HTERT RPE-1 (cell line): ENCODE measurements around the gene SAMHD1.
"Not testable (repeated sequence)": the region's sequence is repeated elsewhere in the genome, so short reads cannot be mapped to it uniquely, and the experiment has no call there.

Experiments
- in situ Hi-C: fragments of 300-500 bp; cut with MboI; formaldehyde crosslinking; loops from 4 replicates; pipeline ENCODE4 v1.14.3; 2020; ENCODE audit warnings: low sequenced_read_pairs

SAMHD1 gene

DNA sequence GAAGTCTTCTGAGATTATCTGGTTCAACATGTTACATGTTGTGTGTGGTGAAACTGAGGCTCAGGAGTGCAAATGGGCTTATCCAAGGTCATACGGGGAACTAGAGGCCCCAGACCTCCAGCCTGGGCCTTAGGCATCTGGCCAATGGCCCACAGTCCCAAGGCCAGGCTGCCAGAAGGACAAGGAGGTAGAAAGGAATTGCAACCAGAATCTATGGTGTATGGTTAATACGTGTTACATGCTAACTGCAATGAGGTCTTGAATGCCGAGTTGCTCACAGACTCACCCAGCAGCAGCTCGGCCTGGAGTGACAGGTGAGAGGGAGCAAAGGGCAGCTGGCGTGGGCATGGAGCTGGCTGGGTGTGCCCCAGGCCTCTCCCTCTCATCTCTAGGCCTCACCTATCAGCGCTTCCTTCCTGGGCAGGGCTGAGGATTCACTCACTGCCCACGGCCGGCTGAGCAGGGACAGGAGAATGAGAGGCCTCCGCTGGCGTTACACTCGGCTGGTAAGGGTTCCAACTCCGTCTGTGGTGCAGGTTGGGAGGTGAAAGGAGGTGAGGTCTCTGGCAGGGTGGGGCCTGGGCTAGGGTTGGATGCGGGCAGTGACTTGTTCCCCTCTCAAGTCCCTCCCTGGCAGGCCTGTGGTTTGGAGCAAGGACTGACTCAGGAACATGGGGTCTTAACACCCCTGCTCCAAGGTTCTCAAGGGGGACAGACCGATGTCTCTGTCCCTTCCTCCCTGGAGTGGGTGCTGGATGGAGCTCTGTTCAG, 75.6 kb downstream of the SAMHD1 start, which contains the start of gene TLDC2:
Gene TLDC2 (plus strand): TSS at position 437 of the 771 bp plus-strand sequence. CDS start 37 bp downstream, at position 474.
- in situ Hi-C loops, result no loop called here

DNA sequence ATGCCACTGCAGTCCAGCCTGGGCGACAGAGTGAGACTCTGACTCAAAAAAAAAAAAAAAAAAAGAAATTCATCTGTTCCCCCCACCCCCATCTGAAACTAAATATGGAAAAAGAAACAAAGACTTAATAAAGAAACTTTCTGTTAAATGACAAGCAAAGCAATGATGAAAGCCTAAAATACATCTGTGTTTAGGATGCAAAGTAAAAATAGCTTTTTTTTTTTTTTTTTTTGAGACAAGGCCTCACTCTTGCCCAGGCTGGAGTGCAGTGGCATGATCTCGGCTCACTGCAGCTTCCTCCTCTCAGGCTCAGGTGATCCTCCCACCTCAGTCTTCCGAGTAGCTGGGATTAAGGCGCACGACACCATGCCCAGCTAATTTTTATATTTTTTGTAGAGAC, 76.4 kb downstream of the SAMHD1 start:
- in situ Hi-C loops, result not testable (repeated sequence)

DNA sequence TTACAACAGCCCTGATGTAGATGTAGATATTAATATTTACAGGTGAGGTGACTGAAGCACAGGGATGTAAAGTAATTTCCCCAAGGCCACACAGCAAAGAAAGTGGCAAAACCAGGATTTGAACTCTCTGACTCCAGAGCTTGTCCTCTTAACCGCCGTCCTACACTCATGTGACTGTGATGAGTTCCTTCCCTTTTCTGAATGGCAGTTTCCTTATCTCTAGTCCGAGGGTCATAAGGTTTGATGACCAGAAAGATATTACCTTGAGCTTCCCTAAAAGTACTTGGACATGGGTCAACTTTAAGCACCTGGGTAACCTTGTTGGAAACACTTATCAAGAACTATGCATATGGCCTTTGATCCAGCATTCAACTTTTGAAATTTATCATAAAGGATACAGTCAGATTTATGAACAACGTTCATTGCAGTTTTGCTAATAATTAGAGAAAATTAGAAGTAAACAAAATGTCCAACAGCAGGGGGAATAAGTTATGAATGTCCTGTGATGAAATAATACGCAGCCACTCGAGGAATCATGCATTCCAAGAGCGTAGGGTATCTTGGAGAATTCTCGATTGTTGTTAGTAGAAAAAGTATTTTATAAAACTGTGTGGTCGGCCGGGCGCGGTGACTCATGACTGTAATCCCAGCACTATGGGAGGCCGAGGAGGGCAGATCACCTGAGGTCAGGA, 77.9 kb downstream of the SAMHD1 start:
- in situ Hi-C loops, result no loop called here

DNA sequence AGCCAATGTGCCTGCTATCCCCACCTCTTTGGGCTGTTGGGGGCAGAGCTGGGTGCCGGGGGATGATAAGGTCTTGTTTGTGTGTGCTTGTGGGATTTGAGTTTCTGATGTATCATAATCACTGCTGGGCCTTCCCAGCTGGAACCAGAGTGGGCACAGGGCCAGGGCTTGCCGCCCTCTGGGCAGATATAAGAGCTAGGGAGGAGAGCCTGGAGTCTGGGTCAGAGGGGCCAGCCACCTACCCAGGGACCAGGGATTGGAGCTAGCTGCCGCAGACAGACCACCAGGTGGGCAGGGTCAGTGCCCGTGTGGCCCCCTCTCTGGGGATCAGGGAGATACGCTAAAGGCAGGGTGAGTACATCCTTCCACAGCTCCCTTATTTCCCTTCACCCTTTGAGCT, 78.7 kb downstream of the SAMHD1 start:
- in situ Hi-C loops, result no loop called here

DNA sequence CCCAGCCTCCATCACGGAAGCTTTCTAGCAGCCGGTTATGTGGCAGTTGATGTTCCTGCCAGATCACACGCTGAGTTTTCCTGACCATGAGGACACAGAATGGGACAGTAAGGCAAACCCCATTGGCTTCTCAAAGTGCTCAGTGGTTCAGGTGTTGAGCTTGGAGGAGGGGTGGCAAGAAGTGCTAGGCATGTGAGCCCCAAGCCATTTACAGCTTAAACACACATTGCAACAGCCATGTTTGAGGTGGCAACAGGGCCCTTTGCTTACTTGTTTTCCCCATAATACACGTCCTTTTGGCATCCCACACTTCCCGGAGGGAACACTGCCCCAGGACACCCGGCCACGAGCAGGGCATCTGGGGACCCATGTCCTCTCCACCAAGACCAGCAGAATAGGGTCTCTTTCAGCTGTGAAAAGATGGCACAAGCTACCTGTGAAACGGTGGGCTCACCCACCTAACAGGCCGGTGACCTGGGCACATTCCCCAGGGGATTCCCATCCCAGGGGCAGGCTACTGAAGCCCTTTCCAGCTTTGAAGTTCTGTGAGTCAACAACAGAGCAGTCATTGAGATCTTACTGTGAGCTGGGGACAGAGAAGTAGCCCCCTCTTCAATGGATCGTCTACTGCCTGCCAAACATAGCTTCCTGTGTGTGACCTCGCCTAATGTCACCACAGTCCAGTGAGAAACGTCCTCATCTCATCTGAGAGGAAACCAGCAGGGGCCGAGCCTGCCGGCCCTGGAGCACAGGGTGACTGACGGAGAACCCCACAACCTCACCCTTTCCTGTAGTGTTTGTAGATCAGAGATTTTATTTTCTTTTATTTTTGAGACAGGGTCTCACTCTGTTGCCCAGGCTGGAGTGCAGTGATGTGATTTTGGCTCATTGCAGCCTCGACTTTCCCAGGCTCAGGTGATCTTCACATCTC, 79.6 kb downstream of the SAMHD1 start:
- in situ Hi-C loops, result no loop called here

DNA sequence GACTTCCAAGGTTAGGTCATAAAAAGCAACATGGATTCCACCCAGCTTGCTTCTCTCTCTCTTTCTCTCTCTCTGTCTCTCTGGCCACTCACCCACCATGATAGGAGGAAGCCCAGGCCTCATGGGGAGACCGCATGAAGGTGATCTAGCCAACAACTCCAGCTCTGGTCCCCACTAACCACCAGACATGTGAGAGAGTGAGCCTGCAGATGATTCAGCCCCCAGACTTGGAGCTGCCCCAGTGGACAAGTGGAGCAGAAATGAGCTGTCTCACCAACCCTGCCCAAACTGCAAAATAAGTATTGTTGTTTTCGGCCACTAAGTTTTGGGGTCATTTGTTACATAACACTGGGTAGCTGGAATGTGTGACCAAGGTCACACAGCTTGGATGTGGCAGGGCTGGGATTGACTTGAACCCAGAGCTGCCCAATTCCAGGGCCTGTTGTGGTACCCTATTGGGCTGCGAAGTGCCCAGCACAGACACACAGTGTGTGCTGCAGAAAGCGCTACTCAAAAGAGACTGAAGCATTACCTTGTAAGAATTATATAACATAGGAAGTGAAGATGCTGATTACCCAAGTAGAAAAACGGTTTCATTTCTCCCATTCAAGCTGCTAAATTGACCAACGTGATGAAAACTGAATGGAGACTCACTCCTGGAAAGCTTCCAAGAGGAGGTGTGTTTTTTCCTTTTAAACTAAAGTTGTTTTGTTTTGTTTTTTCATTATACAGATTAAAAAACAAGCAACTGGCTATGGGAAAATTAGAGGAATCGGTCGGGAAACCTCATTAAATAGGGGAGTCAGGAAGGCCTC, 84.6 kb downstream of the SAMHD1 start:
- in situ Hi-C loops, result no loop called here

DNA sequence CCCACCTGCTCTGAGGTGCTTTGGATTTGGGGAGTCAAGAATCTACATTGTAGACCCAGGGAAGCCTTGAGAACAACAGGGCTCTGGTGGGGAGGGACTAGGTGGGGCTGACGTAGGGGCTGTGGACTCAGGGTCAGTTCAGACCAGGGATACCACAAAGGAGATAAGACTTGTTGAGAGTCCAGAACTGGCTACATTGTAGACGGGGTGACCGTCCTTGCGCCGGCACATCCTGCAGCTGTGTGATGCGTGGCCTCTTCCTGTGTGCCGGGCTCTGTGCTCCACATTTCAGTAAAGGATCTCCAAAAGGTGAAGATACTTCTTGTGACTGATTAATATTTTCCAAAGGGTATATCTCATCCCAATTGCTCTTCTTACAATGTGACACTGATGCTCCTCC, 85.3 kb downstream of the SAMHD1 start:
- in situ Hi-C loops, result no loop called here

DNA sequence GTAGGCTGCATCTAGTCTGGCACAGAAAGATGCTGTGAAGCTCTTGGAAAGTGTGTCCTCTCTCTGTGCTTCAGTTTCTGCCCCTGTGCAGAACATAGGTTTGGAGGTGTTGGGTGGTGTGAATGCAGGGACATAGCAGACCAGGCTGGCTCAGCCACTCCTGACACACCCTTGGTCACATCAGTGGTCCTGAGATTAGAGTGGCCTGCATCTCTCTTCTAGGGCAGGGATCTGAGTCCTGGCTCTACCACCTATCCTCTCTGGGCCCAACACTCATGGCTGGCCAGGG, 85.7 kb downstream of the SAMHD1 start:
- in situ Hi-C loops, result no loop called here

DNA sequence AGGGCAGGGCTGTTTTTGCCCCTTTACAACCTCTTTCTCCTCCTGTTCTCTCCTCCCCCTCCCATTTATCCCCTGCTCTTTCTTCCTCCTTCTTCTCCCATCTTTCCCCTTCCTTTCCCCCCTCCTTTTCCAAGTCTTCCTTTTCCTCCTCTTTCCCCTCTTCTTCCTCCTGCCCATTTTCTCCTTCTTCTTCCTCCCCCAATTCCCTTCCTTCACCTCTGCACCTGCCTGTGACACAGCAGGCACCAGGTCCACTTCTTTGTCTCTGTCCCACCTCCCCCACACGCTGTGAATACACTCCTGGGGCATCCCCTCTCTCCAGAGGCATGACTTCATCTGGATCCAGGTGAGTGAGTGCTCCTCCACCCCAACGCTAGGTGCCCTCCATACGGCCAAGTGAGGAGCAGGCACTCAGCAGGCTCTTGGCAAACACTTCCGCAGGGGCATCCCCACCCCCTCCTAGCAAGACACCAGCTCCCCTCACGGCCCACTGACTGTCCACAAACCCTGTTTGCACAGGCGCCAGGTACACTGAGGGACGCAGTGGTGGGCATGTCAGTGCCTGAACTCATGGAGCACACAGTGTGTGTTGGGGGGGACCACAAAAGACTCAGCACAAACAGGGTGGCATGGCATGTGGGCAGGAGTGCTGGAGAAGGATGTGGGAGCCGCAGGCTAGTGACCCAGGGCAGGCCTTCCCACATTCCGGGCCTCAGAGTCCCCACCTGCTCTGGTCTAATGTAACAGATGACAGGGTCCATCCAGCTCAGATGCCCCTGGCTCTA, 86.2 kb downstream of the SAMHD1 start:
- in situ Hi-C loops, result no loop called here

DNA sequence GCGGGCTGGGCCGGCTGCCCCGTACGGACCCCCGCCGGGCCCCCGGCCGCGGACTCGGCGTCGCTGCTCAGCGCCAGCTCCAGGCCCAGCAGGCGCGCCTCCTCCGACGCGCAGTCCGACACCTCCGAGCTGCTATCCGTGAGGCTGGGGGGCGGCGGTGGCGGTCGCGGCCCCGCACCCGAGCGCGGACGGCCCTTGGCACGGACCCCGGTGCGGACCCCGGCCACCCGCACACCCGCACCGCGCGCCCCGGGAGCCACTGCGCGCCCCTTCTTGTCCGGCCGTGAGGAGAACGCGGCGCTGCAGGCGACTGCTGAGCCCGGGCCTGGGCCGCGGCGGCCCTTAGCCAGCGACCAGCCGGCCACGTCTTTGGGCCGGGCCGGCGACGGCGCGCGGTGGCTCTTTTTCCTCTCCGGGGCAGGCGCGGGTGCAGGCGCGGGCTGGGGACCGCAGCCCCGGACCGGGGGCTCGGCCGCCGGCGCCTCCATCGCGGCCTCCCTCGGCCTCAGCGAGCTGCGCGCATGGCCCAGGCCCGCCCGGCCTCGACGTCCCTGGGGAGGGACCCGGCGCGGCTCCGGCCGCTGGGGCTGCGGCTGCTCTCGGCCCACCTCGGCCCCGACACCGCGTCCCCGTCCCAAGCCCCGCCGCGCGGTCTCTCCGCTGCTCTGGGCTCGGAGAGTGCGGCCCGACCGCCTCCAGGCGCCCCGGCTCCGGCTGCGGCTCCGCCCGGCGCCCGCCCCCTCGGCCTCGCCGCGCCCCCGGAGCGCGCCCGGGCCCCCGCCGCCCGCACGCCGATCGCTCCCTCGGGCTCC, 88.4 kb downstream of the SAMHD1 start:
- in situ Hi-C loops, result no loop called here

DNA sequence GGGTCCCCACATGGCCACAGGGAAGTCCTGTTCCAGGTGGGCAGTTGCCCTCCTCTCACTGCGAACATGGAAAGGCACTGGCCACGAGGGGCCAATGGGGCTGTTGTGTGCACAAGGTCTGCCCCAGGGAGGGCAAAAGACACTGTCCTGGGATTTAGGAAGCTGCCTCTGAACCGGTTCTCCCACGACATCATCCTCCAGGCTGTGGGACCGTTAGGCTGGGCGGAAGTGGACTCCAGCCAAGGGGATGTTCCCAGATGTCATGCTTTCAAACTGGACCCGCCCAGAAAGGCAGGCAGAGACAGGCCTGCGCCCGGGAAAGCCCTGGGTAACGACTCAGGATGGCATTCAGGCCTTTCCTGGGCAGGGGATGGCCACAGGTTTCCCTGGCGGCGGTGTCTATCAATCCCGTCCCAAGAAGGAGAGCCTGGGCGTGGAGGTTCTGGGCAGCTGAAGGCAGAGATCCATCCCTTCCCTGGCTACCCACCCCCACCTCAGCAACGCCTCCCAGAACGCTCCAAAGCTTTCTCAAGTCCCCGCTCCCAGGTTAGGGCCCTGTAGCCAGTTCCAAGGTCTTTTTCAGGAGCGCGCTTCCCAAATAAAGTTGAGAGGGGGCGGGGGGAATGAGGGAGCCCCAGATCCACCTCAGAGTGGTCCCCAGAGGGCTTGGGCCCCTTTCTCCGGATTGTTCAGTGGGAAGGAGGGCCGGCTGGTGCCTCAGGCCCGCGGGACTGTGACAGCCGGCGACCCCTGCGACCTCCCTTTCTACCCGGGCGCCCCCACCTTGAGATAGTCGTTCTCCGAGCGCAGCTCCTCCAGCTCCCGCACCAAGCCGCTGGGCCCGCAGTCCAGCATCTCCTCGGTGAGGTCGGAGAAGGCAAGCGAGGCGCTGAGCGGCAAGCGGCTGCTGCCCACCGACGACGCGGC, 89.4 kb downstream of the SAMHD1 start:
- in situ Hi-C loops, result no loop called here

DNA sequence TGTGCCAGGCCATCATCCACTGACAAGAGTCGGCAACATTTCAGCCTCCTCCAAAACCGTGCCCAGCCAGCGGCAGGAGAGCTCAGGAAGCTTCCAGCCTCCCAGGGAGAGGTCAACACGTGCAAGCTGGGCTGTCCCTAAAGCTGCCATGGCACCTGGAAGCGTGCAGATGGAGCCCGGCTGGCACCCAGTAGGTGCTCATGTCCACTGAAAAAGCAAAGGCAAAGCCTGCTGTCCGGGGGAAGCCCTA, 90.0 kb downstream of the SAMHD1 start:
- in situ Hi-C loops, result no loop called here

DNA sequence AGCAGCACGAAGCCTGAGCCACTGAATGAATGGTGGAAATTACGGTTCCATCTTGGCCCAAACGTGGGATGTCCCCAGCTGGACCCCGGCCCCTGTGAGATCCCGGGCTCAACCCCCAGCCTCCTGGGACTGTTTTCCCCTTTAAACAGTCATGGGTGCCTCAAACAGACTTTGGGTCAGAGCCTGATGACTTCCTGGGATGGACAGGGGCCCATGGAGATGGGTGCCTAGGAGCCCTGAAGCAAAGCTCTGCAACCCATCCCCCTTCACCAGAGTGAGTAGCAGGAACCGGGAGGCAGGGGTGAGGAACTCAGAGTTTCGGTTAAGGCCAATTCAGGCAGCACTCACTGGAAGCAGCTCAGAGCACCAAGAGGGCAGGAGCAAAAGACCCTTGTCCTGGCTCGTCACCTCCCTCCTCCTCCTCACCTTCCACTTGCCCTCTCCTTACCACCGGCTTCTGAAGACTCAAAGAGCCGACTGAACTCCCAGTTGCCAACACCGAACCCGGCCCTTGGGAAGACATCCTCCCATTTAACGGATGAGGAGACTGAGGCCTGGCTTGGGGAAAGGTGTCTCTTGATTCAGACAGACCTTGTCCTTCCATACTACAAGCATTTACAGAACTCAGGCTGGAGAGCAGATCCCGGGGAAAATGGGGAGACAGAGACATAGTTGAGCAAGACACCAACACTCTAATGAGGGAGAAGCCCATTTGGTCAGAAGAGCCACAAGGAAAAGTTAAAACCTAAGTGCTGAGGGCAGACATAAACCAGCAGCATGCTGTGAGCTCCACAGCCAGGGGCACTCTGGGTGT, 90.5 kb downstream of the SAMHD1 start:
- in situ Hi-C loops, result no loop called here

DNA sequence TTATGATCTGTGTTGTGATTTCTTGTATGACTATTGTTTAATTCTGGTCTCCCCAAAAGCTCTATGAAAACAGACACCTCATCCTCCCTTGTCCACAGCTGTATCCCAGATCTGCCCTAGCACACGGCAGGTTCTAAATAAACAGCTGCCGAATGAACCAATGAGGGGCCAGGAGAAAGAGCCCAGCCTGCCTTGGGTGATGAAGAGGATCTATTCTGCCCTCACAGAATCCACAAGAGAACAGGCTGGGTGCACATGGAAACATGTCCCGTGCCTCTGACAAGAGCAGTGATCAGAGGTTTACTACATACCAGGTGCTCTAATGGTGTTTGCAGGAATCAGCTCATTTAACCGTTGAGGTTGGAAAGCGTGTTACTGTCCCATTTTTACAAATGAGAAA, 91.2 kb downstream of the SAMHD1 start:
- in situ Hi-C loops, result no loop called here

DNA sequence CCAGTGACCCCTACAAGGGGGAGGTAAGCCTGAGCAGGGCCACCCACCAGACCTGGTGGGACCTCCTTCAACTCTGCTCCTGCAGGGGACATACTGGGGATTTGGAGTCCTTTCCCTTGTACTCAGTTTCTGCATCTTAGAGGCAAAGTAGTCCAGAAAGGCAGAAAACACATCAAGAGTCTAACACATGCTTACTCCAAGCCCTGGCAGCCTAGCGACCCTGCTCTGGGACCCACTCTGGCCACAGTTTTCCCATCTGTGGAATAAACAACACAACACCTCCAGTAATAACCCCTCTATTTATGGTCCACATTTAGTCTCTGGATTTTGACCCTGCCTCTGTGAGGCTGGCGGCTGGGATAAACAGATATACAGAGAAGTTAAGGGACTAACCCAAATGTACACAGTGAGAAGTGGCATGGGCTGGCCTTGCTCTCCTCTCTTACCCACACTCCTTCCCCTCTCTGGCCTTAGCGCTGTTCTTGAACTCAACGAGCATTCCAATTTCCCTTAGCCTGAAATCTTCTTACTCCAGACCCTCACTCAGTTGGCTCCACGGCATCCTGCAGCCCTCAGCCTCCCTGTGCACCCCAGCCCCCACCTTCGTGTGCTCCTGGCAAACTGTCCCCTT, 91.7 kb downstream of the SAMHD1 start:
- in situ Hi-C loops, result no loop called here

DNA sequence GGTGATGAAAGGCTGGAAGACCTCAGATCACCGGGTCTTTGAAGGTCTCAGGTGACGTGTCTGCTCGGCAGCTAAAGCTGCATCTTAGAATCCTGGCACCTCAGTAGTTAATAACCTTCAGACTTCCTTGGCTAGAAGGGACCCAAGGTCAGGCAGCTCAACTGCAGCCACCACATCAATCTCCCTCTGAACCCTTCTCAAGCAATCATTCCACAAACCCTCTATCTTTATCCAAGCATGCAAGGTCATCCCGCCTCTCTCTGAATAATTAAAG, 92.3 kb downstream of the SAMHD1 start:
- in situ Hi-C loops, result no loop called here
